ENCODE data around the gene FGF1.

The FGF1 gene

DNA sequence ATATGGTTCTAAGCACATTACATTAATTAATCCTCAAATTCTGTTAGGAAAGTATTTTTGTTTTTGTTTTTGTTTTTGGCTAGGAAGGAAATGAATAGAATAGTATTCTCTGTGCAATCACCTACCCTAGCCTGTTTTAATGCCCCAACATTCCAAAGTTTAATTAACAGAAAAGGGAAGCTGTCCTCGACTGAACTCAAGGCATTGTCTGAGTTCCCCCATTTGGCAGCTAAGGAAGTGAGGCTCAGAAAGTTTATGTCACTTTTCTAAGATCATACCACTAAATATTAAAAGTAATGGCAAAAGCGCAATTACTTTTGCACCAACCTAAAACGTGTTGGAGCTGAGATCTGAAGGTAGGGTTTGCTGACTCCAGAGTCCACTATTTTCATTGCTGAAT, 59.8 kb downstream of the FGF1 start:
- H3K9me3 ChIP-seq (ENCODE audit: insufficient read depth, low read depth, low read length): no peaks in the 10 kb centered on the region
- H3K4me2 ChIP-seq (ENCODE audit: low read depth, low read length, poor library complexity, severe bottlenecking): no peak overlapping the region
- H3K4me3 ChIP-seq (ENCODE audit: low read length, poor library complexity, severe bottlenecking): no peak overlapping the region
- no peaks in the 10 kb centered on the region for H3K36me3 ChIP-seq (ENCODE audit: insufficient read depth, low read length)
- TF ChIP-seq EZH2phosphoT487 (IDR thresholded peaks at IDR 0.05; ENCODE audit: borderline replicate concordance): no peak
- TF ChIP-seq, protein P1, sequence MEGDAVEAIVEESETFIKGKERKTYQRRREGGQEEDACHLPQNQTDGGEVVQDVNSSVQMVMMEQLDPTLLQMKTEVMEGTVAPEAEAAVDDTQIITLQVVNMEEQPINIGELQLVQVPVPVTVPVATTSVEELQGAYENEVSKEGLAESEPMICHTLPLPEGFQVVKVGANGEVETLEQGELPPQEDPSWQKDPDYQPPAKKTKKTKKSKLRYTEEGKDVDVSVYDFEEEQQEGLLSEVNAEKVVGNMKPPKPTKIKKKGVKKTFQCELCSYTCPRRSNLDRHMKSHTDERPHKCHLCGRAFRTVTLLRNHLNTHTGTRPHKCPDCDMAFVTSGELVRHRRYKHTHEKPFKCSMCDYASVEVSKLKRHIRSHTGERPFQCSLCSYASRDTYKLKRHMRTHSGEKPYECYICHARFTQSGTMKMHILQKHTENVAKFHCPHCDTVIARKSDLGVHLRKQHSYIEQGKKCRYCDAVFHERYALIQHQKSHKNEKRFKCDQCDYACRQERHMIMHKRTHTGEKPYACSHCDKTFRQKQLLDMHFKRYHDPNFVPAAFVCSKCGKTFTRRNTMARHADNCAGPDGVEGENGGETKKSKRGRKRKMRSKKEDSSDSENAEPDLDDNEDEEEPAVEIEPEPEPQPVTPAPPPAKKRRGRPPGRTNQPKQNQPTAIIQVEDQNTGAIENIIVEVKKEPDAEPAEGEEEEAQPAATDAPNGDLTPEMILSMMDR (conservative IDR thresholded peaks at IDR 0.05; ENCODE audit: low read length): no peak
- no peaks in the 10 kb centered on the region for H3F3A ChIP-seq (ENCODE audit: low read depth)
- no peaks in the 10 kb centered on the region for H3K27me3 ChIP-seq (ENCODE audit: insufficient read depth, low read length, poor library complexity, severe bottlenecking)
- peaks cover 7% of the 10 kb centered on the region for H3K4me1 ChIP-seq (ENCODE audit: insufficient read depth, low read length, poor library complexity, severe bottlenecking)
- no peaks in the 10 kb centered on the region for H3K79me2 ChIP-seq (ENCODE audit: insufficient read depth, low read length)
- H2AFZ ChIP-seq (ENCODE audit: low read length): no peak overlapping the region
- no peaks in the 10 kb centered on the region for H3K9me2 ChIP-seq (replicated peaks; ENCODE audit: low read depth, low read length)
- no peak overlapping the region for H3K9ac ChIP-seq (ENCODE audit: low read depth, low read length, poor library complexity, severe bottlenecking)
- H4K20me1 ChIP-seq (ENCODE audit: insufficient read depth, low read length, poor library complexity, severe bottlenecking): no peaks in the 10 kb centered on the region

DNA sequence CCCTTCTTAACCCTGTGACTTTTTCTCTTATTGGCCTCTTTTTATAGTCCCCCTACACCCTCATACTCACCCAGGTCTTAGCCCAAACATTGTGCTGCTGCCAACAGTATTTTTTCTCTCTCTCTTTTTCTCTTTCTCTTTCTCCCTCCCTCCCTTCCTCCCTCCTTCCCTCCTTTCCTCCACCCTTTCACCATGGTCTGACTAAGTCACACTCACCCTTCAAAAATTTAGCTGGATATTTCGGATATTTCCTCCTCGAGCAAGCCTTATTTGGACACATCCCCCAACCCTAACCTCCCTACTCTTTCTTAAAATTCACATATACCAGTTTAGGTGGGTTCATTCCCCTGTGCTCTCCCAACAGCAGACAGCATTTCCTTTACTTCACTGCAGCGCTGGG, 64.7 kb downstream of the FGF1 start:
- Histone ChIP-seq H3K4me1 (ENCODE audit: insufficient read depth, low read length, poor library complexity, severe bottlenecking) (peaks cover 7% of the 10 kb centered on the region), H3K36me3 (ENCODE audit: insufficient read depth, low read length) (no peaks in the 10 kb centered on the region), H3K9ac (ENCODE audit: low read depth, low read length, poor library complexity, severe bottlenecking) (no peak overlapping the region), H3K27me3 (ENCODE audit: insufficient read depth, low read length, poor library complexity, severe bottlenecking) (no peaks in the 10 kb centered on the region), H3K9me2 (replicated peaks; ENCODE audit: low read depth, low read length) (no peaks in the 10 kb centered on the region), H2AFZ (ENCODE audit: low read length) (no peak overlapping the region), H3K4me3 (ENCODE audit: low read length, poor library complexity, severe bottlenecking) (no peak overlapping the region), H3K9me3 (ENCODE audit: insufficient read depth, low read depth, low read length) (no peaks in the 10 kb centered on the region), H4K20me1 (ENCODE audit: insufficient read depth, low read length, poor library complexity, severe bottlenecking) (no peaks in the 10 kb centered on the region), H3F3A (ENCODE audit: low read depth) (no peaks in the 10 kb centered on the region), H3K79me2 (ENCODE audit: insufficient read depth, low read length) (no peaks in the 10 kb centered on the region), H3K4me2 (ENCODE audit: low read depth, low read length, poor library complexity, severe bottlenecking) (no peak overlapping the region)
- TF ChIP-seq EZH2phosphoT487 (IDR thresholded peaks at IDR 0.05; ENCODE audit: borderline replicate concordance): no peak
- TF ChIP-seq, protein P1 (conservative IDR thresholded peaks at IDR 0.05; ENCODE audit: low read length): no peak

DNA sequence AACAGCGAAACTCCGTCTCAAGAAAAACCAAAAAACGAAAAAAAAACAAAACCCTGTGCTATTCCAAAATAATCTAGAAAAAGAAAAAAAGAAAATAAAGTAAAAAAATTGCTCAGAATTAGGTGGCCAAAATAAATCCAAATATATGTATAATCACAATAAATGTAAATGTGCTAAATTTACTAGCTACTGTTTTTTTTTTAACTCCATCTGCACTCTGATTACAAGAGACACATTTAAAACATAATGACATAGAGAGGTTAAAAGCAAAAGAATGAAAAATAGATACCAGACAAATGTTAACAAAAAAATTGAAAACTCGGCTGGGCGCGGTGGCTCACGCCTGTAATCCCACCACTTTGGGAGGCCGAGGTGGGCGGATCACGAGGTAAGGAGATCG, 66.1 kb downstream of the FGF1 start:
- no peaks in the 10 kb centered on the region for H3K79me2 ChIP-seq (ENCODE audit: insufficient read depth, low read length)
- no peak for TF ChIP-seq EZH2phosphoT487 (IDR thresholded peaks at IDR 0.05; ENCODE audit: borderline replicate concordance)
- TF ChIP-seq, protein P1 (conservative IDR thresholded peaks at IDR 0.05; ENCODE audit: low read length): no peak
- H3K9ac ChIP-seq (ENCODE audit: low read depth, low read length, poor library complexity, severe bottlenecking): no peak overlapping the region
- no peak overlapping the region for H2AFZ ChIP-seq (ENCODE audit: low read length)
- H3K4me3 ChIP-seq (ENCODE audit: low read length, poor library complexity, severe bottlenecking): no peak overlapping the region
- no peaks in the 10 kb centered on the region for H3K9me3 ChIP-seq (ENCODE audit: insufficient read depth, low read depth, low read length)
- no peak overlapping the region for H3K4me2 ChIP-seq (ENCODE audit: low read depth, low read length, poor library complexity, severe bottlenecking)
- peaks cover 2% of the 10 kb centered on the region for H3K4me1 ChIP-seq (ENCODE audit: insufficient read depth, low read length, poor library complexity, severe bottlenecking)
- no peaks in the 10 kb centered on the region for H3F3A ChIP-seq (ENCODE audit: low read depth)
- H3K27me3 ChIP-seq (ENCODE audit: insufficient read depth, low read length, poor library complexity, severe bottlenecking): no peaks in the 10 kb centered on the region
- H3K9me2 ChIP-seq (replicated peaks; ENCODE audit: low read depth, low read length): no peaks in the 10 kb centered on the region
- no peaks in the 10 kb centered on the region for H4K20me1 ChIP-seq (ENCODE audit: insufficient read depth, low read length, poor library complexity, severe bottlenecking)
- no peaks in the 10 kb centered on the region for H3K36me3 ChIP-seq (ENCODE audit: insufficient read depth, low read length)

Measured in Loucy (cell line).